ENCODE measurements around the gene SLC1A3.

- no peak for TF ChIP-seq CTCF (IDR thresholded peaks at IDR 0.05 in 2 of 3, conservative IDR thresholded peaks at IDR 0.05 in 1 of 3; ENCODE audit: control insufficient read depth in 2 of 3, extremely low read depth in 1 of 3, insufficient read depth in 1 of 3, low read depth in 3 of 3, low read length in 3 of 3)
- no peak for TF ChIP-seq ZBTB40 (IDR thresholded peaks at IDR 0.05; ENCODE audit: borderline replicate concordance)
- TF ChIP-seq POLR2A (IDR thresholded peaks at IDR 0.05; ENCODE audit: low read depth, low read length): no peak
- TF ChIP-seq CHD4 (IDR thresholded peaks at IDR 0.05): no peak
These were observed 12.5 kb upstream of the SLC1A3 start for GRCh38 chr5:36593867-36594266.
